Endodermal cell (in vitro differentiated cells): ENCODE data around the gene HOATZ. TPM values are rescaled to one million over a fixed set of nuclear protein-coding genes. Genes with fewer than 3 reads are reported as not detected.

Experiments
- DNase-seq: peaks from one replicate; pipeline ENCODE4 v3.0.0-alpha.2; 2017
- H3K27ac ChIP-seq: 2 replicates; pipeline ENCODE4 v1.5.1; 2013; ENCODE audit warnings: mild to moderate bottlenecking, low read depth, low read length, moderate library complexity
- H3K27me3 ChIP-seq: 2 replicates; pipeline ENCODE4 v1.6.1; 2013; ENCODE audit warnings: mild to moderate bottlenecking, low read length, moderate library complexity; ENCODE audit not compliant: insufficient read depth, control insufficient read depth, poor library complexity, severe bottlenecking
- H3K36me3 ChIP-seq: 2 replicates; pipeline ENCODE4 v1.7.0; 2013; ENCODE audit warnings: mild to moderate bottlenecking, low read length, moderate library complexity; ENCODE audit not compliant: control insufficient read depth, insufficient read depth
- H3K4me1 ChIP-seq: one replicate; pipeline ENCODE4 v1.7.0; 2013; ENCODE audit warnings: low read length; ENCODE audit not compliant: control insufficient read depth, insufficient read depth
- H3K4me3 ChIP-seq: 2 replicates; pipeline ENCODE4 v1.5.1; 2013; ENCODE audit warnings: mild to moderate bottlenecking, low read length, moderate library complexity
- H3K9ac ChIP-seq: 2 replicates; pipeline ENCODE4 v1.6.1; 2013; ENCODE audit warnings: mild to moderate bottlenecking, low read length, moderate library complexity; ENCODE audit not compliant: poor library complexity, severe bottlenecking; ENCODE audit errors: extremely low read depth
- H3K9me3 ChIP-seq: 2 replicates; pipeline ENCODE4 v1.6.1; 2013; ENCODE audit warnings: mild to moderate bottlenecking, low read length, moderate library complexity; ENCODE audit not compliant: control insufficient read depth
- H3K27ac Mint-ChIP-seq: 2 replicates; pipeline ENCODE4 v1.8.0; 2020; ENCODE audit warnings: mixed read lengths
- H3K27me3 Mint-ChIP-seq: 2 replicates; pipeline ENCODE4 v1.8.0; 2021; ENCODE audit warnings: mild to moderate bottlenecking, mixed read lengths; ENCODE audit not compliant: insufficient read depth
- H3K36me3 Mint-ChIP-seq: 2 replicates; pipeline ENCODE4 v1.8.0; 2020; ENCODE audit warnings: low read depth, mixed read lengths
- H3K4me1 Mint-ChIP-seq: 2 replicates; pipeline ENCODE4 v1.8.0; 2020; ENCODE audit warnings: mixed read lengths
- H3K4me3 Mint-ChIP-seq: 2 replicates; pipeline ENCODE4 v1.8.0; 2020; ENCODE audit warnings: mild to moderate bottlenecking, moderate library complexity, mixed read lengths
- H3K9me3 Mint-ChIP-seq: 2 replicates; pipeline ENCODE4 v1.8.0; 2020; ENCODE audit warnings: mild to moderate bottlenecking, mixed read lengths
- CTCF ChIP-seq: fragments of 200-600 bp; sonication (generic); conservative IDR thresholded peaks from 2 replicates; pipeline ENCODE4 v1.5.0; 2021; ENCODE audit warnings: antibody characterized with exemption, mild to moderate bottlenecking
- WGBS, 2 experiments: methylation state at CpG; one replicate each; pipeline versions ENCODE4 v1.1.5 to v1.1.7; 2013; ENCODE audit warnings: missing lambda C conversion rate in 2 of 2, mixed read lengths in 1 of 2; ENCODE audit not compliant: insufficient coverage in 1 of 2, insufficient read length in 1 of 2; 5-methylcytosine and 5-hydroxymethylcytosine counted together
- total RNA-seq, 2 donors: library from RNA; stranded (reverse); fragmentation: NEBNext Ultra II Directional in 1 of 2; extraction: Animal tissue kit (Norgen Biotek cat#: 25700) in 1 of 2; gene quantifications; 2 replicates in 1 of 2; 3 replicates in 1 of 2; pipeline ENCODE4 v1.2.1, GENCODE V29; 2021

Gene HOATZ
- total RNA-seq, 2 donors from 2014 or later: 0.89 TPM; not detected in 1

DNA sequence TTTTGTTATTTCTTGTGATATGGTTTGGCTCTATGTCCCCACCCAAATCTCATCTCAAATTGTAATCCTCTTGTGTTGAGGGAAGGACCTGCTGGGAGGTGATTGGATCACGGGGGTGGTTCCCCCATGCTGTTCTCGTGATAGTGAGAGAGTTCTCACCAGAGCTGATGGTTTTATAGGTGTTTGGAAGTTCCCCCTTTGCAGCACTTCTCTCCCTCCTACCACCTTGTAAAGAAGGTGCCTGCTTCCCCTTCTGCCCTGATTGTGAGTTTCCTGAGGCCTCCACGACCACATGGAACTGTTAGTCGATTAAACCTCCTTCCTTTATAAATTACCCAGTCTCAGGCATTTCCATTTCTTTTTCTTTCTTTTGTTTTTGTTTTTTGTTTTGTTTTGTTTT is 63.2 kb downstream of the HOATZ start:
- Mint-ChIP-seq H3K27ac (no peak overlapping the region), H3K4me1 (peaks cover 20% of the 10 kb centered on the region), H3K36me3 (no peaks in the 10 kb centered on the region), H3K9me3 (peaks cover 6% of the 10 kb centered on the region), H3K4me3 (no peak overlapping the region), H3K27me3 (no peaks in the 10 kb centered on the region)
- Histone ChIP-seq H3K9ac (no peak overlapping the region), H3K4me1 (no peaks in the 10 kb centered on the region), H3K4me3 (no peak overlapping the region), H3K27ac (no peak overlapping the region), H3K36me3 (no peaks in the 10 kb centered on the region), H3K9me3 (no peaks in the 10 kb centered on the region), H3K27me3 (no peaks in the 10 kb centered on the region)
- 96 to 100% methylated on average over 2 of the region's 4 CpGs for WGBS, 2 experiments
- TF ChIP-seq CTCF: no peak
- DNase-seq: no peak

DNA sequence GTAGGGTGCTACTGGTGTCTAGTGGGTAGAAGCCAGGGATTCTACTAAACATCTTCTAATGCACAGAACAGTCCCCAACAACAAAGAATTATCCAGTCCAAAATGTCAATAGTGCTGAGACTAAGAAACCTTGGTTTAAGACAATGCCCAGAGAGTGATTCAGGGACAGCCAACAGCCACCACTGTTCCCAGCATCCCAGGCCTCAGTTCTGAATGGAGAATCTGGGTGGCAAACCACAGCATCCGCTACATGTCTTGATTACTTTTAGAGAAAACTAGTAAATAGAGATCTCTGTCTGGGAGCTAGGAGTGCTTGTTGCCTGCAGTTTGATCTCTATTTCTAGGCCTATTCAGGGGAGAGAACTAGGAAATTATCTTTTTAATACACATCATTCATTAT is 66.8 kb downstream of the HOATZ start:
- WGBS, 2 experiments: 94 to 100% methylated on average over 1 of the region's 1 CpG

DNA sequence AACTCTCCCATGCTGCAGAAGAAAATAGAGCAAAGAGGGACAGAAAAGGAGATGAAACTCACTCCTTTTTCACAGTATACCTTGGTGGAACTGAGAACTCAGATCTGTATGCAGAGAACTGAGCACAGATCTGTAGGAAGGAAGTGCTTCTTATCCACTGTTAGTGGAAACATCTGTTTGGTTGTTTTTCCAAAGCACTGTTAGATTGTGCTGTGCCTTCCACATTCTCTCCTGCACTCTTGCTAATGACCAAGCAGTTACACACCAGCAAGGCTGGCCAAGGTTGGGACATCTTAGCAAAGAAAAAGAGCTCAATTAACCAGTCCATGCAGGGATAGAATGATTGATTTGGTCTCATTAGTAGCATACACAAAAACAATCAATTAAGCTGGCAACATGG is 67.6 kb downstream of the HOATZ start:
- H3K36me3 Mint-ChIP-seq: no peaks in the 10 kb centered on the region
- no peak overlapping the region for H3K9ac ChIP-seq
- no peak for DNase-seq
- H3K27me3 Mint-ChIP-seq: no peaks in the 10 kb centered on the region
- no peaks in the 10 kb centered on the region for H3K27me3 ChIP-seq
- no peaks in the 10 kb centered on the region for H3K36me3 ChIP-seq
- H3K27ac ChIP-seq: no peak overlapping the region
- peaks cover 22% of the 10 kb centered on the region for H3K4me1 Mint-ChIP-seq
- no peak for TF ChIP-seq CTCF
- H3K4me3 ChIP-seq: no peak overlapping the region
- H3K9me3 ChIP-seq: no peaks in the 10 kb centered on the region
- H3K9me3 Mint-ChIP-seq: peaks cover 9% of the 10 kb centered on the region
- H3K4me3 Mint-ChIP-seq: no peak overlapping the region
- no peak overlapping the region for H3K27ac Mint-ChIP-seq
- H3K4me1 ChIP-seq: peaks cover 3% of the 10 kb centered on the region

More for the DNA sequence above, 66.8 kb downstream of the HOATZ start:
- H3K27ac ChIP-seq: no peak overlapping the region
- Mint-ChIP-seq H3K4me3 (no peak overlapping the region), H3K27ac (no peak overlapping the region), H3K36me3 (no peaks in the 10 kb centered on the region), H3K9me3 (peaks cover 6% of the 10 kb centered on the region), H3K4me1 (peaks cover 22% of the 10 kb centered on the region), H3K27me3 (no peaks in the 10 kb centered on the region)
- no peaks in the 10 kb centered on the region for H3K36me3 ChIP-seq
- no peak overlapping the region for H3K4me3 ChIP-seq
- H3K27me3 ChIP-seq: no peaks in the 10 kb centered on the region
- DNase-seq: no peak
- no peak overlapping the region for H3K9ac ChIP-seq
- H3K9me3 ChIP-seq: no peaks in the 10 kb centered on the region
- H3K4me1 ChIP-seq: peaks cover 3% of the 10 kb centered on the region
- TF ChIP-seq CTCF: no peak
